Hepatic stellate cell (primary cell): ENCODE measurements around the gene ALG3.

Experiments used
- DNase-seq: peaks from one replicate; pipeline ENCODE4 v3.0.0; 2011; ENCODE audit warnings: low spot score

ALG3 gene

GRCh38 chr3:184193991-184194539 is 54.7 kb downstream of the ALG3 start:
- no peak for DNase-seq

GRCh38 chr3:184192889-184193288 is 55.9 kb downstream of the ALG3 start:
- DNase-seq, result no peak
